HG03354 (cell line): Measurements from ENCODE around the gene SLC26A9.

Experiments used
- ATAC-seq: cut with Tn5 transposase; IDR thresholded peaks from one replicate; pipeline ENCODE4 v1.9.1; 2021; ENCODE audit warnings: mild to moderate bottlenecking; ENCODE audit not compliant: unreplicated experiment, poor library complexity, severe bottlenecking

SLC26A9 gene

GRCh38 chr1:205951746-205952145 is 8.5 kb upstream of the SLC26A9 start:
- no peak for ATAC-seq

DNA sequence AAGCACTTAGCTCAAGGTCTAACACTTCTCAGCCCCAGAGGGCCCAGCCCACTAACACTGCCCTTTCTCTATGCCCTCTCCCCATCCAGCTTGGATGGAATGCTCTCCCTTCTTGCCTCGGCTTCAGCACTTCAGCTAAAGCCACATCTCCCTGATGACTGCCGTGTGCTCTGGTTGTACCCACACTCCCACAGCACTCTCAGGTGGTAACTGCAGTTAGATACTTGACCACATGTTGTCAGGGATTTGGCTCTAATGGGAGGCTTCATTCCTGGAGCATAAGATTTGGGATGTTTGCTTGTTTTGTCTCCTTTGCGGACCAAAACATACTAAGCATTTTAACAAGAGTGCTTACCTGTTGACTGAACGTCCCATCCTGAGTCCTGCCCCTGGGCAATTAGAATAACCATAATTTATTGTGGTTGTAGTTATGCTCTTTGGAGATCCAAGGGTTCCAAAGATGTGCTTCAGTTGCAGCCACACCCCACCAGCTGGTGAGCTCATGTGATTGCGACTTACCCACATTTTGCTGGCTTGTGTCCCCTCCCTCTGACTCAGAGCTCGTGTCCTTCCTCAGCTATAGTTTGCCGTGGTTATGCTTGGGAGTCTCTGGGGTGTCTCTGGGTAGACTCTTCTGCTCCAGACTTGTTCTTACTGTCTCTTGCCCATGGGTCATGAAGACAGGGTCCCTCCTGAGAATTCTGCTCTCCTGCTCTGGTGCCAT is 7.7 kb upstream of the SLC26A9 start:
- ATAC-seq = no peak

DNA sequence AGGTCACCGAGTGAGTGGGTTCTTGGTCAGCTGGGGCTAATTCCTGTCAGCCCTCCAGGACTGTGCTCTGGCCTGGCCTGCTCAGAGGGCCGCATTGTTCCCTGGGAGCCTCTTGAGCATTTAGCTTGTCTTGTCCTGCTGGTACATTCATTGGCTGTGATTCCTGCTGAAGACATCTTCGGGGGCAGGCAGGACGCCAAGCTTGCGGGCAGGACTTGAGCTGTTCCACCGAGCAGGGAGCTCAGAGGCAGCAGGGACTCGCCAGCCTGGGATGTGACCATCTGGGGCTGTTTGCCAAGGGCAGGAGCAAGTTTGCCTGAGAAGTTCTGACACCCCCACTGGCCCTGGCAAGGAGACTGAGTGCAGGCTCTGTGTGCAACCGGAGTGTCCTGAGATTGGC is 7.0 kb upstream of the SLC26A9 start:
- no peak for ATAC-seq

GRCh38 chr1:205949753-205950152 is 6.5 kb upstream of the SLC26A9 start:
- no peak for ATAC-seq

DNA sequence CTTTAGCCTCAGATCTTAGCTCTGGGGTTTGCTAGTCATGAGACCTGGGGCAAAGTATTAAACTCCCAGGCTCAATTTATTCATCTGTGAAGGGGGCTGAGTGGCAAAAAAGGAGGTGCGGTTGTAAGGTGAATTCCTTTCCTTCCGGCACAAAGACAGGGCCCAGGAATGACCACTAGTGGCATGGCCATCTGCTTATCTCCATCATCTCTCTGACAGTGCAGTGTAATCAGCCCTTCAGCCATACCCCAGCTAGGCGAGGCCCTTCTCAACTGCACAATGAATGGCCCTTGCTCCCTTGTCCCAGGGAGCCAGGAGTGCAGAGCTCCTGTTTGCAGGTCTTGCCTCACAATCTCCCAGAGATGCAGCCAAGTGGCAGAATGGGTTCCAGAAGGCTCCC is 5.6 kb upstream of the SLC26A9 start:
- ATAC-seq = no peak

- ATAC-seq = no peak
Measured at GRCh38 chr1:205948039-205948438, 4.8 kb upstream of the SLC26A9 start.

GRCh38 chr1:205947024-205947423 is 3.8 kb upstream of the SLC26A9 start:
- ATAC-seq = no peak

GRCh38 chr1:205945069-205945468 is 1.8 kb upstream of the SLC26A9 start:
- ATAC-seq = no peak

DNA sequence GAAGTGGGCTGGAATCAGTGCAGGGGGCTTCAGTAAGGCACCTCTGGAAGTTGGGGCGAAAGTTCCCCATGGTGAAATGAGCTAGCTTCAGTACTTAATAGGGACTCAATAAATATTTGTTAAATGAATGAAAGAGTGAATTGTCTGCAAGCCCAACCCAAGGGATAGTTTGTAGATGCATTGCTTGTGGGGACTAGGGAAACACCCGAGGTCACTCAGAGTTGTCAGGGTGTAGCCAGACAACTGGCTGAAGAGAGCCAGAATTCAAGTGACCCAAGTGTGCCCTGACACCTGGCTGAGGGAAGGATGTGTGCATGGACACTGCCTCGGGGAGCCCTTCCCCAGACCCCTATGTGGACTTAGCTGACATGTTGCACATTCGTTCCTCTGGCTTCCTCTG is 1.3 kb upstream of the SLC26A9 start:
- no peak for ATAC-seq

- no peak for ATAC-seq
Measured at GRCh38 chr1:205942631-205943159, 561 bp downstream of the SLC26A9 start.

DNA sequence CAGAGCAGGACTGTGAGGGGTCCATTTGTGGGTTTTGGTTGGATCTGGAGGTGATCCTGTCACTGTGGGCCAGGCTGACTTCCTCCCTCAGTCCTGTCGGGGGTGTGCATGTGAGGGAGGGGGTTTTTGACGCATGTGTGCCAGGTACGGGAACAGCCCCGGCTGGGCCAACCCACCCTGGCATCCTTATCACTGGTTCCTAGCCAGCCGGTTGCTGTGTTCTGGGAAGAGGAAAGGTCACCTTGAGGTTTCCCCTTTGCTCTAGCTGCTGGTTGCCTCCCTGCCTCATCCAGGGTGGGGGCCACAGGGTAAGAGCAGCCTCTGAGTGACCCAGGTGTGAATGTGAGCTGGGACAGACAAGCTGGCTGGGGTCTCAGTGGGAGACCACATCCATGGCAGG is 2.5 kb downstream of the SLC26A9 start:
- no peak for ATAC-seq

DNA sequence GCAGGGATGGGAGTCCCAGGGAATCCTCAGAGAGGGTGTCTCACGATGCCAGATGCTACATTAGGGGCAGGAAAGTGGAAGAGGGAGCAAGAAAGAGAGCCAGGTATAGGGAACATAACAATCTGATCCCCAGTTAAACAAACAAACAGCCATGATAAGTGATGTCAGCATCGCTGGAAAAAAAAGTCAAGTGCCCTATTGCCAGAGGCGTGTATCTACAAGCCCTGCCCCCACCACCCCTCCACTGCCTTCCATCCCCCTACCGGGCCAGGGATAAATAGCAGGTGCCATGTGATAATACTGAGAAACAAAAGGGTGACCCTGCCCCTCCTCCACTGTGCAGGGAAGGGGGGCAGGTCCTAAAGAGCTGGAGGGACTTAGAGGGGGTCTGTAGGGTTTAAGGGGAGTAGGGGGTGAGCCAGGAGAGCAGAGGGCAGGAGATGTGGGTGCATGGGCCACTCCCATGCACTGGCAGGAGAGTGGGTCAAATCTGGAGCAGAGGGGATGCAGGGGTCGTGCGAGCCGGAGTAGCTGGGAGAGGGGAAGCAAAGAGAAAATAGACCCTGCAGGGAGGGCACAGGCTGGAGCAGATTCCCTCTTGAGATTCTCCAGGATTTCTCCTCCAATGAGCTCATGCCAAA is 3.4 kb downstream of the SLC26A9 start:
- ATAC-seq = no peak

GRCh38 chr1:205938682-205939081 is 4.6 kb downstream of the SLC26A9 start:
- no peak for ATAC-seq

DNA sequence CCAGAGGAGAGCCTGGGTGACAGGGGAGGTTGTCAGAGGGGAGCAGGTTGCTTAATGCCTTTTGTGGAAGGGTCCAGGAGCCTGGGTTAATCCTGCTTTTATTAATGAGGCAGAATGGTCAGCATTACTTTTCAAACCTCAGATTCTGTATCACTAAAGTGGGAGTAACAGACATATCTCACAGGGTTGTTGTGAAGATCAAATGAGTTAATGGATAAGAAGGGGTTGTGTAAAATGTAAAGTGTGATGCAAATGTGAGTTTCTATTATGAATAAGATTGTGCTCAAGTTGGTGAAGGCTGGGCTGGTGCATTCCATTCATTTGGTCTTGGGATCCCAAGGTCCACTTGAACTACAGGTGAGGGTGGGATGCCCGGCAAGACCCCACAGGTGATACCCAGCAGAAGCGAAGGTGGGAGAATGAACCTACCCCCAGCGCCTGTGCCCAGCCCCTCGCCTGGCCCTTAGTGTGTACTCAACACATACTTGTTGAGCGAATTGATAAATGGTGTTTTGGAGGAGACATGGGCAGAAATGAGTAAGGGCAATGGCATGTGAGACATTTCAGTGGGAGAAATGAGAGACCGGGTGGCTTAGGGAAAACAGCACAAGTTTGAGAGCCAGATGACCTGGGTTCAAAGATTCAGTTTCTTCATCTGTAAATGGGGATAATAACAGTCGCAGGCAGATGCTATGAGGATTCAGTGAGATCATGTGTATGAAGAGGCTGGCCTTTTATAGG is 6.2 kb downstream of the SLC26A9 start:
- no peak for ATAC-seq

GRCh38 chr1:205936311-205936710 is 6.9 kb downstream of the SLC26A9 start:
- ATAC-seq = no peak

DNA sequence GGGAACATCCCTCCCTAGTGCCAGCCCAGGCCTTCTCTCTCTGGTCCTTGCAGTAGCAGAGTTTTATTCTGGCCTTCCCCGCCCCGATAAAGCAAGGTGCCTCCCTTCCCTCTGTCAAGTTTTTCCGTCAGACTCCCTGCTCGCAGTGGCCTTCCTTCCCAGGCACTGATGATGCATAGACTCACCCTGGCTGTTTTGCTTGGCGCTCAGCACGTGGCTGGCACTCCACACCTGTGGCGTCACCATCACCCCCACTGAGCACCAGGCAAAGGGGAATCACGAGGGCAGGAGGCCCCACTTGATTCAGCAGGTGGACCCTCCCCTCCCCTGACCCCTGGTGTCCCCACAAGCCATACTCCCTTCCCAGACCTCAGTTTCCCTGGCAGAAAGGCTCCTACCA is 7.4 kb downstream of the SLC26A9 start:
- ATAC-seq = no peak

DNA sequence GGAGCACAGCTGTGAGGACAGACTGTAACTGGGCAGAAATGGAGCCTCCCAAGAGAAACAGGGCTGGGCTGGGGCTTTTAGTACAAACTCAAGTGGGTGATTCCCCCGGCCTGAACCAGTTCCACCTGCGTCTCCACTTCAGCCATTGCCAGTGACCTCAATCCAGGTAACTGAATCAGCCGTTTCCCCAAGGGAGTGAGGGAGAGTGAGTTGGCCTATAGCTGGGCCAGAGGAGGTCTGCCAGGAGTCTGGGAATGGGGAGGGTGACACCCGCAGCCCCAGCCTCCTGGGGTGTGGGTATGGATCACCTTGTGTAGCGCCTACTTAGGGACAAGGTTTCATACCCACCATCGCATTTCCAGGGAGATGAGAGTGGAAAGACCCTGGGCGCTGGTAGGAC is 8.5 kb downstream of the SLC26A9 start:
- ATAC-seq = no peak

DNA sequence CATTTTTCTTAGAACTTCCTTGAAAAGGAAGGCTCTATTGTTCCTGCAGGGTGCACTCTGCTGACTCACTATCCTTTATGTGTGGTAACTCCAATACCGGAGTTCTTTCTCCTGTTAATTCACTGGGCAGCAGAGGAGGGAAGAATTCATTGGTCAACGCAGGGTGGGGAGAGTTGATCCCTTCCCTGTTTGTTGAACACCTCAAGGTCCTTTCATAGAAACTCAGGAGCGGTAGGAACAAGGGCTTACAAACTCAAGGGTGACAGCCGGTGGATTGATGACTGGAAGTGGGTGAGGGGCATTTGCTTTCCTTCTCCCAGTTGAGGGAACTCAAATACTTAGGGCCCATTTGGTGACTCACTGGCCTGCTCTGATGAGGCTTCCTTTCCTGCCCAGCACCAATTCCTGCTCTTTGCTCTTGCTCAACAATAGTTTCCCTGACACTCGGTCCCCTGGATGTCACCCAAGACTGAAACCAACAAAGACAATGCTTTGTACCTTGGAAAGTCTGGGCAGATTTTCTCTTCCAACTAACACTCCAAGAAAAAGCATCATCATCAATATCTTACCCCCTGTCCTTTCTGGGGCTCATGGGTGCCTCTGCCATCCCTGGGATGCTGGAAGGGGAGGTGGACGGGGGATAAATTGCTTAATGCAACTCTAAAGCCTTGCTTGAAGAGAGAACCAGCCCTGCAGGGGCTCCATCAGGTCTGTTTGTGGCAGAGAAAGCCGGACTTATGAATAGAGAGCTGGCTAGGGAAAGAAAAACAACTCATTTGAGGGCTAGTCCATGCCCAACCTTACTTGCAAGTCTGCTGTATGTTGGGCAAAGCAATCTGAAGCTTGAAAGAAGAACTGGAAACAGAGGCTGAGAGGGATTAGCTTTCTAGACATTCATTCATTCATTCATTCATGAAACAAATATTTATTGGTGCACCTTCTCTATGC is 9.3 kb downstream of the SLC26A9 start:
- no peak for ATAC-seq

DNA sequence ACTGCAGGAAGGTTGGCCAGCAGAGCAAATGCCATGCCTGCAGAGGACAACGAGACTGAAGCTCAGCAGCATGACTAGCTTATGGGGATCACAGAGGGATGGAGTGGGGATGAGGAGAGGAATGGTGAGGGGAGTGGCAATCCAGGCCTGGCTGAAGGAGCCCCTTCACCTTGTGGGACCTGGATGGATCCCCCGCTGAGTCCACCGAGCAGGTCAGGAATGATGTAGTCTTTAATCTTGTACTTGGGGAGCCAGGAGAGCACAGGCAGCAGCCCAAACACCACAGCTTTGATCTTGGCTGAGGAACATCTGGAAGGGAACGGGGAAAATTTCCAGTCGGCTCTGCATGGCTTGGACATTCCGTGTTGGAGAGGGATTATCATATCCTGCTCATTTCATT is 10.5 kb downstream of the SLC26A9 start:
- ATAC-seq = no peak

DNA sequence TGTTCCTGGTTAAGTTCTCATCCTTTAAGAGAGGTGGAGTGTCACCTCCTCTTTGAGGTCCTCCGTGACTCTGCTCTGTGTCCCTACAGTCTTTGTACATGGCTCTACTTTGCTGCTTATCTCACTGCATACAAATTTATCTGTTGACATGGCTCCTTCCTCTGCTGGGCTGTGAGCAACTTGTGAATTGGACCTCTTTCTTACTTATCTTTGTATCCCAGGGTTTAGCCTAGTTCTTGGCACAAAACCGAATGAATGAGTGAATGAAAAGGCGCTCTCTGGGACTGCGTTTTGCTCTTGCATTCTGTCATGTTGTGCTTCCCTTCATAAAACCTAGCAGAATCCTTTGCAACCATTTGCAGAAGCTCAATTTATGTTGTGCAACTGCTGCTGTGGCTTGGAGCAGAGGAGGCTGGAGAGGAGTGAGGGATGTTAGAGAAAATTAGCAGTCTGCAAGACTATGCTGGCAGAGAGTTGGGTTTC is 12.4 kb downstream of the SLC26A9 start:
- ATAC-seq = no peak
